Measurements from ENCODE around the gene LKAAEAR1. TPM values are rescaled to one million over a fixed set of nuclear protein-coding genes. Genes with fewer than 3 reads are reported as not detected.

The LKAAEAR1 gene
- total RNA-seq, 1 donor from 2014 or later, result 0.31 TPM

DNA sequence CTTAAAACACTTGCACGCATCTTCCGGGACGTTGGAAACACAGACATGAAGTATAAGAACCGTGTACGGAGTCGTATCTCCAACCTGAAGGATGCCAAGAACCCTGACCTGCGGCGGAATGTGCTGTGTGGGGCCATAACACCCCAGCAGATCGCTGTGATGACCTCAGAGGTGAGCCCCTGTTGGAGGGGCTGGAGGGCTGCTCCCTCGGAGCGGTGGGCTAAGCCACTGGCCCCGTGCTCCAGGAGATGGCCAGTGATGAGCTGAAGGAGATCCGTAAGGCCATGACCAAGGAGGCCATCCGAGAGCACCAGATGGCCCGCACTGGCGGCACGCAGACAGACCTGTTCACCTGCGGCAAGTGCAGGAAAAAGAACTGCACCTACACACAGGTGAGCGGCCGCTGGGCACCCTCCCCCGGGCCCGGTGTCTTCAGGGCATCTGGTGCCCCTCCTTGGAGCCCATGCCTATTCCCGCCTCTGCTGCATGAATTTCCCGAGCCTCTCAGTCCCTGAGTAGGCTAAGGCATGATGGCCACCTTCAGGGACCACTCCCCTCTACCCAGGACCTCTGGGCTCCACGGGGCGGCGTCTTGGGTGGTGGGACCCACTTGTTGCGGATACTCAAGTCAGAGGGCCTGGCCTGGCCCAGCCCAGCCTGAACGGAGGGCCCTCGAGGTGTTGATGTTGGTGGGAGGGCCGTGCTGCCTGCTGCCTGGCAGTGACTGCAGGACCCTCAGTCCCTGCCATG lies 13.8 kb downstream of the LKAAEAR1 start:
- H3K4me3 Mint-ChIP-seq, result no peak overlapping the region
- intact Hi-C loops (cut with micrococcal nuclease), result no loop called here
- ATAC-seq (ENCODE audit: low read depth) (no peak), DNase-seq (no peak)
- no peaks in the 10 kb centered on the region for H3K9me3 Mint-ChIP-seq
- POLR2A ChIA-PET, result interaction anchor here (0.9 kb wide), 1 partner anchor 31 kb away, joined by 4 read pairs; no protein-coding TSS in a partner anchor
- TF ChIP-seq, protein P1, sequence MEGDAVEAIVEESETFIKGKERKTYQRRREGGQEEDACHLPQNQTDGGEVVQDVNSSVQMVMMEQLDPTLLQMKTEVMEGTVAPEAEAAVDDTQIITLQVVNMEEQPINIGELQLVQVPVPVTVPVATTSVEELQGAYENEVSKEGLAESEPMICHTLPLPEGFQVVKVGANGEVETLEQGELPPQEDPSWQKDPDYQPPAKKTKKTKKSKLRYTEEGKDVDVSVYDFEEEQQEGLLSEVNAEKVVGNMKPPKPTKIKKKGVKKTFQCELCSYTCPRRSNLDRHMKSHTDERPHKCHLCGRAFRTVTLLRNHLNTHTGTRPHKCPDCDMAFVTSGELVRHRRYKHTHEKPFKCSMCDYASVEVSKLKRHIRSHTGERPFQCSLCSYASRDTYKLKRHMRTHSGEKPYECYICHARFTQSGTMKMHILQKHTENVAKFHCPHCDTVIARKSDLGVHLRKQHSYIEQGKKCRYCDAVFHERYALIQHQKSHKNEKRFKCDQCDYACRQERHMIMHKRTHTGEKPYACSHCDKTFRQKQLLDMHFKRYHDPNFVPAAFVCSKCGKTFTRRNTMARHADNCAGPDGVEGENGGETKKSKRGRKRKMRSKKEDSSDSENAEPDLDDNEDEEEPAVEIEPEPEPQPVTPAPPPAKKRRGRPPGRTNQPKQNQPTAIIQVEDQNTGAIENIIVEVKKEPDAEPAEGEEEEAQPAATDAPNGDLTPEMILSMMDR (IDR thresholded peaks at IDR 0.05), result no peak
- peaks cover 30% of the 10 kb centered on the region for H3K36me3 Mint-ChIP-seq (ENCODE audit: low read depth)
- no peak overlapping the region for H3K27ac Mint-ChIP-seq
- no peaks in the 10 kb centered on the region for H3K27me3 Mint-ChIP-seq
- CTCF ChIA-PET, result interaction anchor here (1.1 to 2.5 kb wide), 5 partner anchors 9 to 41 kb away, joined by 3 to 11 read pairs (median 3); partner anchors contain the start of genes LKAAEAR1 and RGS19
- H3K4me1 Mint-ChIP-seq, result peaks cover 67% of the 10 kb centered on the region

- Mint-ChIP-seq H3K27ac (no peak overlapping the region), H3K27me3 (no peaks in the 10 kb centered on the region), H3K9me3 (no peaks in the 10 kb centered on the region), H3K4me1 (peaks cover 71% of the 10 kb centered on the region), H3K36me3 (ENCODE audit: low read depth) (peaks cover 24% of the 10 kb centered on the region), H3K4me3 (no peak overlapping the region)
- ChIA-PET POLR2A (interaction anchor here (0.6 to 0.9 kb wide), 2 partner anchors 30 to 51 kb away, joined by 4 to 6 read pairs; no protein-coding TSS in a partner anchor), CTCF (interaction anchor here (1.1 to 2.5 kb wide), 5 partner anchors 9 to 42 kb away, joined by 3 to 11 read pairs (median 3); partner anchors contain the start of genes LKAAEAR1 and RGS19)
- ATAC-seq (ENCODE audit: low read depth) (no peak), DNase-seq (no peak)
- TF ChIP-seq, protein P1 (IDR thresholded peaks at IDR 0.05), result no peak
- intact Hi-C loops (cut with micrococcal nuclease), result loop anchor here (1.0 to 10.0 kb wide), 2 partner anchors 30 to 445 kb away; partner anchors contain the start of gene GMEB2
Measured at GRCh38 chr20:64069614-64070243, 14.5 kb downstream of the LKAAEAR1 start.

- ChIA-PET POLR2A (interaction anchor here (0.6 to 5.6 kb wide), 3 partner anchors 8 to 51 kb away, joined by 4 to 77 read pairs (median 6); partner anchors contain the start of genes OPRL1 and RGS19), CTCF (interaction anchor here (0.8 to 2.5 kb wide), 8 partner anchors 9 to 96 kb away, joined by 3 to 11 read pairs (median 3); partner anchors contain the start of genes LKAAEAR1 and RGS19)
- Mint-ChIP-seq H3K27me3 (no peaks in the 10 kb centered on the region), H3K4me3 (no peak overlapping the region), H3K9me3 (no peaks in the 10 kb centered on the region), H3K4me1 (peaks cover 73% of the 10 kb centered on the region), H3K36me3 (ENCODE audit: low read depth) (peaks cover 19% of the 10 kb centered on the region), H3K27ac (no peak overlapping the region)
- intact Hi-C loops (cut with micrococcal nuclease), result loop anchor here (1.0 to 10.0 kb wide), 2 partner anchors 30 to 444 kb away; partner anchors contain the start of gene GMEB2
- TF ChIP-seq, protein P1 (IDR thresholded peaks at IDR 0.05), result no peak
- no peak for DNase-seq
- ATAC-seq (ENCODE audit: low read depth), result no peak
Measured at GRCh38 chr20:64069209-64069613, 15.0 kb downstream of the LKAAEAR1 start.

DNA sequence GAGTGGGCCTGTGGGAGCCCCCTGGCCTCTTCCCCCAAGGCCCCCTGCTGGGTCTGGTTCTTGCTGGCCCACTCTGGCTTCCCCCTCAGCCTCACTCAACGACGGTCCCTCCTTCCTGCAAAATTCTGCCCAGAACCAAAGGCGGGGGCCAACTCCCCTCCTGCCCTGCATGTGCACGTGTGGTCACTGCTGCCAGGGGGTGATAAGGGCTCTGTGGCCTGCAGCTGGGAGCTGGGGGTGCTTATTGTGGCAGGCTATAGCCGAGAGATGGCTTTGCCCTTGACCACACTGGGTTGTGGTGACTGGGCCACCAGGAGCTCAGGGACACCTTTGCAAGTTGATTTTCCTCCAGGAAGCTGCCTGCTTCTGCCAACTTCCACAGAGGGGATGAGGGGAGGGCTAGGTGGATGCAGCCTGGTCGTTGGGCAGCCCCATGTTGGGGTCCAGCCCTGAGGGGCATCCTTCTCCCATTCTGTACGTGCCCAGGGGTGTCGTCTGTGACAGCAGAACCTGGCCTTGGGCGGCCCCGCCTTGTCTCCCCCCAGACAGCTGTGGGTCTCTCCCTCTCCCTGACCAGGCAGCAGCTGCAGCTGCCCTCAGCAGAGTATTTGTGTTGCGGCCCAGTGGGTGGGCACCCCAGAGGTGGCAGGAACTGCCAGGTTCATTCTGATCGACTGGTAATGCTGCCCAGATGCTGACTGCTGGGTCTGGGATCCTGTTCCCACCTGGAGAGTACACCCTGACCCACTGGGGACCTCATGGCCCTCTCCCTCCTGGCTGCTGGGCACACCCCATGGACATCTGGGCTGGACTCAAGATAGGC lies 15.6 kb downstream of the LKAAEAR1 start:
- ChIA-PET POLR2A (interaction anchor here (0.6 to 5.6 kb wide), 2 partner anchors 9 to 25 kb away, joined by 6 to 77 read pairs; partner anchors contain the start of genes OPRL1 and RGS19), CTCF (interaction anchor here (0.8 to 2.5 kb wide), 7 partner anchors 9 to 95 kb away, joined by 3 to 11 read pairs (median 3); partner anchors contain the start of genes LKAAEAR1 and RGS19)
- H3K36me3 Mint-ChIP-seq (ENCODE audit: low read depth), result peaks cover 14% of the 10 kb centered on the region
- DNase-seq (no peak), ATAC-seq (ENCODE audit: low read depth) (no peak)
- TF ChIP-seq, protein P1 (IDR thresholded peaks at IDR 0.05), result no peak
- peaks cover 79% of the 10 kb centered on the region for H3K4me1 Mint-ChIP-seq
- intact Hi-C loops (cut with micrococcal nuclease), result loop anchor here (1.0 to 10.0 kb wide), 2 partner anchors 29 to 444 kb away; partner anchors contain the start of gene GMEB2
- H3K4me3 Mint-ChIP-seq, result no peak overlapping the region
- no peaks in the 10 kb centered on the region for H3K27me3 Mint-ChIP-seq
- H3K27ac Mint-ChIP-seq, result no peak overlapping the region
- no peaks in the 10 kb centered on the region for H3K9me3 Mint-ChIP-seq
